Measurements from ENCODE around the gene CLDN1.
A peak's percentile ranks its signal among the peaks of the same experiment; 100 is the strongest.

CLDN1 gene

GRCh38 chr3:190309414-190309813 lies 12.8 kb downstream of the CLDN1 start:
- Histone ChIP-seq H3K9me3 (ENCODE audit: low read depth, low read length) (no peaks in the 10 kb centered on the region), H3K36me3 (ENCODE audit: insufficient read depth, low read length) (peaks cover 85% of the 10 kb centered on the region), H3K9ac (ENCODE audit: insufficient read length) (no peak overlapping the region), H3K27ac (no peak overlapping the region), H3K4me3 (no peak overlapping the region)
- no peak for TF ChIP-seq EZH2 (IDR thresholded peaks at IDR 0.05)
- TF ChIP-seq FOXP2 (optimal IDR thresholded peaks at IDR 0.05; ENCODE audit: control extremely low read depth, extremely low read length, insufficient read depth), result no peak
- no peak for TF ChIP-seq POLR2AphosphoS5 (IDR thresholded peaks at IDR 0.05; ENCODE audit: borderline replicate concordance, low read depth, low read length)
- no peak for DNase-seq (ENCODE audit: low read depth, low spot score)

- Histone ChIP-seq H3K36me3 (ENCODE audit: insufficient read depth, low read length) (peaks cover 82% of the 10 kb centered on the region), H3K27ac (no peak overlapping the region), H3K4me3 (no peak overlapping the region), H3K9ac (ENCODE audit: insufficient read length) (no peak overlapping the region), H3K9me3 (ENCODE audit: low read depth, low read length) (no peaks in the 10 kb centered on the region)
- DNase-seq (ENCODE audit: low read depth, low spot score), result no peak
- TF ChIP-seq FOXP2 (optimal IDR thresholded peaks at IDR 0.05; ENCODE audit: control extremely low read depth, extremely low read length, insufficient read depth) (no peak), POLR2AphosphoS5 (IDR thresholded peaks at IDR 0.05; ENCODE audit: borderline replicate concordance, low read depth, low read length) (no peak), EZH2 (IDR thresholded peaks at IDR 0.05) (no peak)
Measured at GRCh38 chr3:190308154-190308553, 14.1 kb downstream of the CLDN1 start.

GRCh38 chr3:190307164-190307545 lies 15.1 kb downstream of the CLDN1 start:
- Histone ChIP-seq H3K27ac (no peak overlapping the region; the same call in 1 of the 2 replicates), H3K4me3 (no peak overlapping the region), H3K36me3 (ENCODE audit: insufficient read depth, low read length) (peaks cover 72% of the 10 kb centered on the region), H3K9ac (ENCODE audit: insufficient read length) (no peak overlapping the region), H3K9me3 (ENCODE audit: low read depth, low read length) (no peaks in the 10 kb centered on the region)
- no peak for DNase-seq (ENCODE audit: low read depth, low spot score)
- no peak for TF ChIP-seq EZH2 (IDR thresholded peaks at IDR 0.05)
- no peak for TF ChIP-seq FOXP2 (optimal IDR thresholded peaks at IDR 0.05; ENCODE audit: control extremely low read depth, extremely low read length, insufficient read depth)
- TF ChIP-seq POLR2AphosphoS5 (IDR thresholded peaks at IDR 0.05; ENCODE audit: borderline replicate concordance, low read depth, low read length), result no peak

GRCh38 chr3:190306513-190307163 lies 15.6 kb downstream of the CLDN1 start:
- no peak overlapping the region for H3K4me3 ChIP-seq
- peaks cover 72% of the 10 kb centered on the region for H3K36me3 ChIP-seq (ENCODE audit: insufficient read depth, low read length)
- no peak for DNase-seq (ENCODE audit: low read depth, low spot score)
- H3K9ac ChIP-seq (ENCODE audit: insufficient read length), result no peak overlapping the region
- peak overlapping the region; percentile 14; the same call in 1 of the 2 replicates for H3K27ac ChIP-seq
- H3K9me3 ChIP-seq (ENCODE audit: low read depth, low read length), result no peaks in the 10 kb centered on the region
- TF ChIP-seq POLR2AphosphoS5 (IDR thresholded peaks at IDR 0.05; ENCODE audit: borderline replicate concordance, low read depth, low read length), result no peak
- no peak for TF ChIP-seq FOXP2 (optimal IDR thresholded peaks at IDR 0.05; ENCODE audit: control extremely low read depth, extremely low read length, insufficient read depth)
- no peak for TF ChIP-seq EZH2 (IDR thresholded peaks at IDR 0.05)

- peaks cover 69% of the 10 kb centered on the region for H3K36me3 ChIP-seq (ENCODE audit: insufficient read depth, low read length)
- TF ChIP-seq POLR2AphosphoS5 (IDR thresholded peaks at IDR 0.05; ENCODE audit: borderline replicate concordance, low read depth, low read length) (no peak), FOXP2 (optimal IDR thresholded peaks at IDR 0.05; ENCODE audit: control extremely low read depth, extremely low read length, insufficient read depth) (no peak), EZH2 (IDR thresholded peaks at IDR 0.05) (no peak)
- no peak overlapping the region for H3K4me3 ChIP-seq
- no peaks in the 10 kb centered on the region for H3K9me3 ChIP-seq (ENCODE audit: low read depth, low read length)
- no peak for DNase-seq (ENCODE audit: low read depth, low spot score)
- no peak overlapping the region for H3K27ac ChIP-seq
- H3K9ac ChIP-seq (ENCODE audit: insufficient read length), result no peak overlapping the region
Measured at GRCh38 chr3:190306026-190306425, 16.2 kb downstream of the CLDN1 start.

GRCh38 chr3:190305406-190305805 lies 16.8 kb downstream of the CLDN1 start:
- H3K36me3 ChIP-seq (ENCODE audit: insufficient read depth, low read length), result peaks cover 64% of the 10 kb centered on the region
- no peak overlapping the region for H3K9ac ChIP-seq (ENCODE audit: insufficient read length)
- no peak overlapping the region for H3K27ac ChIP-seq
- DNase-seq (ENCODE audit: low read depth, low spot score), result no peak
- TF ChIP-seq POLR2AphosphoS5 (IDR thresholded peaks at IDR 0.05; ENCODE audit: borderline replicate concordance, low read depth, low read length) (no peak), EZH2 (IDR thresholded peaks at IDR 0.05) (no peak), FOXP2 (optimal IDR thresholded peaks at IDR 0.05; ENCODE audit: control extremely low read depth, extremely low read length, insufficient read depth) (no peak)
- no peaks in the 10 kb centered on the region for H3K9me3 ChIP-seq (ENCODE audit: low read depth, low read length)
- no peak overlapping the region for H3K4me3 ChIP-seq

GRCh38 chr3:190303884-190304283 lies 18.4 kb downstream of the CLDN1 start:
- Histone ChIP-seq H3K27ac (no peak overlapping the region), H3K9ac (ENCODE audit: insufficient read length) (no peak overlapping the region), H3K36me3 (ENCODE audit: insufficient read depth, low read length) (peaks cover 49% of the 10 kb centered on the region), H3K9me3 (ENCODE audit: low read depth, low read length) (no peaks in the 10 kb centered on the region), H3K4me3 (no peak overlapping the region)
- TF ChIP-seq POLR2AphosphoS5 (IDR thresholded peaks at IDR 0.05; ENCODE audit: borderline replicate concordance, low read depth, low read length) (no peak; the same call in 1 of the 2 replicates), FOXP2 (optimal IDR thresholded peaks at IDR 0.05; ENCODE audit: control extremely low read depth, extremely low read length, insufficient read depth) (no peak), EZH2 (IDR thresholded peaks at IDR 0.05) (no peak)
- DNase-seq (ENCODE audit: low read depth, low spot score), result no peak

- Histone ChIP-seq H3K9ac (ENCODE audit: insufficient read length) (no peak overlapping the region), H3K27ac (peak overlapping the region; percentile 16; the same call in 1 of the 2 replicates), H3K9me3 (ENCODE audit: low read depth, low read length) (no peaks in the 10 kb centered on the region), H3K4me3 (no peak overlapping the region), H3K36me3 (ENCODE audit: insufficient read depth, low read length) (peaks cover 33% of the 10 kb centered on the region)
- TF ChIP-seq EZH2 (IDR thresholded peaks at IDR 0.05) (no peak), POLR2AphosphoS5 (IDR thresholded peaks at IDR 0.05; ENCODE audit: borderline replicate concordance, low read depth, low read length) (no peak), FOXP2 (optimal IDR thresholded peaks at IDR 0.05; ENCODE audit: control extremely low read depth, extremely low read length, insufficient read depth) (no peak)
- no peak for DNase-seq (ENCODE audit: low read depth, low spot score)
Measured at GRCh38 chr3:190302212-190302867, 19.9 kb downstream of the CLDN1 start.

Measured in SK-N-MC (cell line).